Panc1 (cell line): ENCODE data around the gene SCN1B. TPM values are rescaled to one million over a fixed set of nuclear protein-coding genes. Genes with fewer than 3 reads are reported as not detected.

Source experiments
- ATAC-seq: fragments of 200-7000 bp; cut with Tn5 transposase; 2 replicates; pipeline ENCODE4 v1.9.1; 2020; ENCODE audit warnings: mild to moderate bottlenecking, moderate library complexity
- BruUV-seq: library from RNA; stranded (reverse); fragments of 400-500 nt; replicated peaks from 2 replicates; lab custom pipeline; 2021; lab: Mats Ljungman, UMichigan
- CTCF ChIA-PET: fragments of 300-600 bp; sonication (Branson Sonifier 250); formaldehyde crosslinking; loops from one replicate; lab custom pipeline; 2022; ENCODE audit warnings: antibody characterized with exemption; lab: Charles Lee
- POLR2A ChIA-PET: fragments of 300-600 bp; sonication (Branson Sonifier 250); formaldehyde crosslinking; loops from one replicate; lab custom pipeline; 2022; ENCODE audit warnings: antibody characterized with exemption; lab: Charles Lee
- DNase-seq: peaks from one replicate; pipeline ENCODE4 v3.0.0-alpha.2; 2010; ENCODE audit warnings: low read depth, low spot score
- H3K27ac ChIP-seq: 2 replicates; pipeline ENCODE4 v1.5.1; 2011; ENCODE audit warnings: mild to moderate bottlenecking, low read length, inconsistent platforms
- H3K27me3 ChIP-seq: fragments of 200-500 bp; sonication (Bioruptor generic); 2 replicates; pipeline ENCODE4 v1.6.0; 2014; ENCODE audit warnings: low read length, inconsistent platforms; ENCODE audit not compliant: control insufficient read depth, insufficient read depth
- H3K36me3 ChIP-seq: fragments of 200-500 bp; sonication (Bioruptor generic); 2 replicates; pipeline ENCODE4 v1.5.1; 2014; ENCODE audit warnings: inconsistent platforms, mild to moderate bottlenecking, low read length, moderate library complexity; ENCODE audit not compliant: control insufficient read depth, insufficient read depth
- H3K4me1 ChIP-seq: 2 replicates; pipeline ENCODE4 v1.5.1; 2011; ENCODE audit warnings: inconsistent platforms, mild to moderate bottlenecking, low read length, moderate library complexity; ENCODE audit not compliant: control insufficient read depth, insufficient read depth
- H3K4me3 ChIP-seq, 2 experiments: 2 replicates each; pipeline ENCODE4 v1.5.1; 2011 to 2012; ENCODE audit warnings: low read depth in 2 of 2, low read length in 2 of 2, mild to moderate bottlenecking in 2 of 2, inconsistent platforms in 1 of 2, moderate library complexity in 1 of 2
- H3K9me3 ChIP-seq: fragments of 200-500 bp; sonication (Bioruptor generic); 2 replicates; pipeline ENCODE4 v1.5.1; 2014; ENCODE audit warnings: low read depth, mild to moderate bottlenecking, inconsistent platforms, low read length, moderate library complexity; ENCODE audit not compliant: control insufficient read depth, insufficient read depth
- POLR2AphosphoS5 ChIP-seq: IDR thresholded peaks from 2 replicates; pipeline ENCODE4 v1.6.1; 2012; ENCODE audit warnings: mild to moderate bottlenecking, low read depth, low read length, moderate library complexity
- SIN3A ChIP-seq: IDR thresholded peaks from 2 replicates; pipeline ENCODE4 v1.6.1; 2012; ENCODE audit warnings: low read depth, mild to moderate bottlenecking, low read length, moderate library complexity, borderline replicate concordance; ENCODE audit not compliant: insufficient read depth
- TCF7L2 ChIP-seq: IDR thresholded peaks from 2 replicates; pipeline ENCODE4 v1.6.1; 2011; ENCODE audit warnings: mild to moderate bottlenecking, low read depth, low read length, inconsistent platforms
- in situ Hi-C: cut with HindIII; loops from 2 replicates; pipeline ENCODE4 v1.10.0; 2016; ENCODE audit warnings: low sequenced_read_pairs, low pct_unique_long_range_greater_than_20kb
- intact Hi-C: fragments of 100-400 bp; cut with micrococcal nuclease; formaldehyde crosslinking; loops from one replicate; pipeline ENCODE4 v1.10.0; 2022; ENCODE audit not compliant: unreplicated experiment
- total RNA-seq: library from RNA; stranded (reverse); gene quantifications from one replicate; pipeline ENCODE4 v1.2.1, GENCODE V29; 2021; ENCODE audit not compliant: unreplicated experiment
- TF ChIP-seq, protein P1 (sequence below): fragments of 450-650 bp; IDR thresholded peaks from 2 replicates; pipeline ENCODE4 v1.5.1; 2017; ENCODE audit warnings: mild to moderate bottlenecking
- TF ChIP-seq, protein P2 (sequence below), 2 experiments: IDR thresholded peaks; 2 replicates each; pipeline ENCODE4 v1.6.1; 2011 to 2012; ENCODE audit warnings: low read depth in 2 of 2, control low read depth in 1 of 2, low read length in 1 of 2, mild to moderate bottlenecking in 1 of 2, moderate library complexity in 1 of 2; ENCODE audit not compliant: insufficient read depth in 1 of 2

The SCN1B gene
- total RNA-seq, 1 experiment from 2014 or later, result 4.6 TPM

DNA sequence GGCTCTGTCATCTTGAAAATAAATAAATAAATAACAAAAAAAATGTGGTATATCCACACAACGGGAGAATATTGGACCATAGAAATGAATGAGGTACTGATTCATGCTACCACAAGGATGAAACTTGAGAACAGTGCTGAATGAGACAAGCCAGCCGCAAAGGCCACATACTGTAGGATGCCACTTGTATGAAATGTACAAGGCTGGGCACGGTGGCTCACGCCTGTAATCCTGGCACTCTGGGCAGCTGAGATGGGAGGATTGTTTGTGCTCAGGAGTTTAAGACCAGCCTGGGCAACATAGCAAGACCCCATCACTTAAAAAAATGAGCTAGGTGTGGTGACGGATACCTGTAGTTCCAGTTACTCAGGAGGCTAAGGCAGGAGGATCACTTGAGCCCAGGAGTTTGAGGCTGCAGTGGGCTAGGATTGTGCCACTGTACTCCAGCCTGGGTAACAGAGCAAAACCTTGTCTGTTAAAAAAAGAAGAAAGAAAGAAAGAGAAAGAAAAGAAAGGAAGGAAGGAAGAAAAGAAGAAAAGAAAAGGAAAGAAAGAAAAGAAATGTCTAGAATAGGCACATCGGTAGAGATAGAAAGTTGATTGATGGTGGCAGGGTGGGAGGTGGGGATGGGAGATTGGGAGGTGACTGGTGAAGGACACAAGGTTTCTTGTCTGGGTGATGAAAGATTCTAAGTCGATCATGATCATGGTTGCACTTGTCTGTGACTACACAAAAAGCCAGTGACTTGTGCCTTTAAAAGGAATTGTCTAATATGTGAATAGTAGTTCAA is 31.5 kb downstream of the SCN1B start:
- intact Hi-C loops (no loop called here), in situ Hi-C loops (no loop called here)
- ATAC-seq (no peak), DNase-seq (no peak)
- Histone ChIP-seq H3K27ac (no peak overlapping the region), H3K4me3 (no peak overlapping the region), H3K36me3 (no peaks in the 10 kb centered on the region), H3K27me3 (no peaks in the 10 kb centered on the region), H3K9me3 (no peaks in the 10 kb centered on the region), H3K4me1 (no peaks in the 10 kb centered on the region)
- no TSS peak for BruUV-seq
- TF ChIP-seq TCF7L2, result no peak
- TF ChIP-seq, protein P1, sequence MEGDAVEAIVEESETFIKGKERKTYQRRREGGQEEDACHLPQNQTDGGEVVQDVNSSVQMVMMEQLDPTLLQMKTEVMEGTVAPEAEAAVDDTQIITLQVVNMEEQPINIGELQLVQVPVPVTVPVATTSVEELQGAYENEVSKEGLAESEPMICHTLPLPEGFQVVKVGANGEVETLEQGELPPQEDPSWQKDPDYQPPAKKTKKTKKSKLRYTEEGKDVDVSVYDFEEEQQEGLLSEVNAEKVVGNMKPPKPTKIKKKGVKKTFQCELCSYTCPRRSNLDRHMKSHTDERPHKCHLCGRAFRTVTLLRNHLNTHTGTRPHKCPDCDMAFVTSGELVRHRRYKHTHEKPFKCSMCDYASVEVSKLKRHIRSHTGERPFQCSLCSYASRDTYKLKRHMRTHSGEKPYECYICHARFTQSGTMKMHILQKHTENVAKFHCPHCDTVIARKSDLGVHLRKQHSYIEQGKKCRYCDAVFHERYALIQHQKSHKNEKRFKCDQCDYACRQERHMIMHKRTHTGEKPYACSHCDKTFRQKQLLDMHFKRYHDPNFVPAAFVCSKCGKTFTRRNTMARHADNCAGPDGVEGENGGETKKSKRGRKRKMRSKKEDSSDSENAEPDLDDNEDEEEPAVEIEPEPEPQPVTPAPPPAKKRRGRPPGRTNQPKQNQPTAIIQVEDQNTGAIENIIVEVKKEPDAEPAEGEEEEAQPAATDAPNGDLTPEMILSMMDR, result no peak
- TF ChIP-seq, protein P2, sequence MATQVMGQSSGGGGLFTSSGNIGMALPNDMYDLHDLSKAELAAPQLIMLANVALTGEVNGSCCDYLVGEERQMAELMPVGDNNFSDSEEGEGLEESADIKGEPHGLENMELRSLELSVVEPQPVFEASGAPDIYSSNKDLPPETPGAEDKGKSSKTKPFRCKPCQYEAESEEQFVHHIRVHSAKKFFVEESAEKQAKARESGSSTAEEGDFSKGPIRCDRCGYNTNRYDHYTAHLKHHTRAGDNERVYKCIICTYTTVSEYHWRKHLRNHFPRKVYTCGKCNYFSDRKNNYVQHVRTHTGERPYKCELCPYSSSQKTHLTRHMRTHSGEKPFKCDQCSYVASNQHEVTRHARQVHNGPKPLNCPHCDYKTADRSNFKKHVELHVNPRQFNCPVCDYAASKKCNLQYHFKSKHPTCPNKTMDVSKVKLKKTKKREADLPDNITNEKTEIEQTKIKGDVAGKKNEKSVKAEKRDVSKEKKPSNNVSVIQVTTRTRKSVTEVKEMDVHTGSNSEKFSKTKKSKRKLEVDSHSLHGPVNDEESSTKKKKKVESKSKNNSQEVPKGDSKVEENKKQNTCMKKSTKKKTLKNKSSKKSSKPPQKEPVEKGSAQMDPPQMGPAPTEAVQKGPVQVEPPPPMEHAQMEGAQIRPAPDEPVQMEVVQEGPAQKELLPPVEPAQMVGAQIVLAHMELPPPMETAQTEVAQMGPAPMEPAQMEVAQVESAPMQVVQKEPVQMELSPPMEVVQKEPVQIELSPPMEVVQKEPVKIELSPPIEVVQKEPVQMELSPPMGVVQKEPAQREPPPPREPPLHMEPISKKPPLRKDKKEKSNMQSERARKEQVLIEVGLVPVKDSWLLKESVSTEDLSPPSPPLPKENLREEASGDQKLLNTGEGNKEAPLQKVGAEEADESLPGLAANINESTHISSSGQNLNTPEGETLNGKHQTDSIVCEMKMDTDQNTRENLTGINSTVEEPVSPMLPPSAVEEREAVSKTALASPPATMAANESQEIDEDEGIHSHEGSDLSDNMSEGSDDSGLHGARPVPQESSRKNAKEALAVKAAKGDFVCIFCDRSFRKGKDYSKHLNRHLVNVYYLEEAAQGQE (IDR thresholded peaks at IDR 0.05; ENCODE audit: insufficient read depth in 1 of 2, low read depth in 2 of 2, low read length in 1 of 2), result no peak
- no peak for TF ChIP-seq POLR2AphosphoS5
- no peak for TF ChIP-seq SIN3A
- ChIA-PET POLR2A (no interaction called here), CTCF (interaction anchor here (0.6 kb wide), 2 partner anchors 30 to 433 kb away, joined by 3 to 12 read pairs; no protein-coding TSS in a partner anchor)

DNA sequence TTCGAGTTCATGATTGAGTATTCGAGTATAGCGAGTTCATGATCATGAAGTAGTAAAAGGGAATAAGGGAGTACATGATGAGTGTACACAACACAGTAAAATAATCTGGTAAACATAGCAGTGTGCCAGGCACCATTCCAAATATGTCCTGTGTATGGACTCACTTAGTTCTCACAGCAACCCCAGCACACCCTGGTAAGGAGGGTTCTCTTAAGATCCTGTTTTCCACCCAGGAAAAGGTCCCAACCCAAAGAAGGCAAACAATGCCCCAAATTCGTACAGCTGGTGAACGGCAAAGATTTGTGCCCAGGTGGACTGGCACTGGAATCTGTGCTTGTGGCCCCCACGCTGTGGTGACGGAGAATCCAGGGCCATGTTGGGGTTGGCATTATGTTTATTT is 32.7 kb downstream of the SCN1B start:
- POLR2A ChIA-PET, result no interaction called here
- no peak for ATAC-seq
- Histone ChIP-seq H3K9me3 (no peaks in the 10 kb centered on the region), H3K4me3 (no peak overlapping the region), H3K4me1 (no peaks in the 10 kb centered on the region), H3K36me3 (no peaks in the 10 kb centered on the region), H3K27me3 (no peaks in the 10 kb centered on the region), H3K27ac (no peak overlapping the region)
- in situ Hi-C loops (no loop called here), intact Hi-C loops (no loop called here)
- TF ChIP-seq SIN3A (no peak), TCF7L2 (no peak), POLR2AphosphoS5 (no peak)
- TF ChIP-seq, protein P1, result no peak
- TF ChIP-seq, protein P2 (IDR thresholded peaks at IDR 0.05; ENCODE audit: insufficient read depth in 1 of 2, low read depth in 2 of 2, low read length in 1 of 2), result no peak
- BruUV-seq, result no TSS peak
- DNase-seq, result no peak
- CTCF ChIA-PET, result no interaction called here
